NCI-H524 (cell line): ENCODE results near the gene KCNT2.
"Not testable (repeated sequence)": the region's sequence is repeated elsewhere in the genome, so short reads cannot be mapped to it uniquely, and the experiment has no call there.

Experiments
- DNase-seq, 2 experiments: peaks; one replicate each; lab custom pipeline; 2025; lab: John Stamatoyannopoulos, UW

Gene KCNT2

GRCh38 chr1:196513821-196514220 lies 94.4 kb downstream of the KCNT2 start:
- no peak for DNase-seq

- no peak for DNase-seq
These were observed 97.8 kb downstream of the KCNT2 start for GRCh38 chr1:196510451-196510850.

DNA sequence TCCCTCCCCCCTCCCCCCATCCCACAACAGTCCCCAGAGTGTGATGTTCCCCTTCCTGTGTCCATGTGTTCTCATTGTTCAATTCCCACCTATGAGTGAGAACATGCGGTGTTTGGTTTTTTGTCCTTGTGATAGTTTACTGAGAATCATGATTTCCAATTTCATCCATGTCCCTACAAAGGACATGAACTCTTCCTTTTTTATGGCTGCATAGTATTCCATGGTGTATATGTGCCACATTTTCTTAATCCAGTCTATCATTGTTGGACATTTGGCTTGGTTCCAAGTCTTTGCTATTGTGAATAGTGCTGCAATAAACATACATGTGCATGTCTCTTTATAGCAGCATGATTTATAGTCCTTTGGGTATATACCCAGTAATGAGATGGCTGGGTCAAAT lies 104.0 kb downstream of the KCNT2 start:
- DNase-seq, result not testable (repeated sequence)

GRCh38 chr1:196502437-196502836 lies 105.8 kb downstream of the KCNT2 start:
- DNase-seq, result no peak

GRCh38 chr1:196501760-196502428 lies 106.3 kb downstream of the KCNT2 start:
- DNase-seq, result no peak

GRCh38 chr1:196497817-196498216 lies 110.4 kb downstream of the KCNT2 start:
- no peak for DNase-seq

DNA sequence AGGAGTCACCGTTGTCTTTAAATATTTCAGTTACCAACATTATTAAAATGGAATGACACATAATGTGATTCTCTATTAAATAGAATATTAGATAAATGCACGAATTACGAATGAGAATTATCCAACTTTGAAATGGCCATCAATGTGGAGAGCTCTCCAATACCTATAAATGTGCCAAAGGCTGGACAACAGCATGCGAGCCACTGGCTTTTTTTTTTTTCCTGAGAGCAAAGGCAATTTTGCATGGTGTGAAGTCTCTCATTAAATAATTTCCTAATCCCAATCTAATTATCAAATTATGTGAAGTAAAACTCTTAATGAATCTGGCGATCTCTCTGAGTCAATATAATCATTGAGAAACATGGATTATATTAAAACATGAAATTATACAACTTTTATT lies 113.5 kb downstream of the KCNT2 start:
- no peak for DNase-seq

- no peak for DNase-seq
These were observed 114.4 kb downstream of the KCNT2 start for GRCh38 chr1:196493881-196494280.

GRCh38 chr1:196488579-196488978 lies 119.7 kb downstream of the KCNT2 start:
- no peak for DNase-seq

DNA sequence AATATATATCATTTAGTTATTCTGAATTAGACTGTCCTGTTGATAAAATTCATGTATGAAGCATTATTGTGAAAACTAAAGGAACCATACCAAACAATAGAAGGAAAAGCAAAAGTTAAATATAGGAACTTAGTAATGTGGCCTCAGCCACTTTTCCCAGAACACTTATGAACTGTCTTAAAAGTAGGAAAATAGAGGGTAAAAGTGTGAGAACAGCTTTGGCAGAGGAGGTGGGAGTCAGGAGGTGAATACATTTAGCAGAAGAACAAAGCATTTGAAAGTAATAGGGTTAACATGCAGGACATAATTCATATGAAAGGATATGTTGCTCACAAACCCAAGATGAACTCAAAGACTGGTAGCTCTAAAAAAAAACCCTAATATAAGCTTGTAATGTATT lies 121.9 kb downstream of the KCNT2 start:
- no peak for DNase-seq

DNA sequence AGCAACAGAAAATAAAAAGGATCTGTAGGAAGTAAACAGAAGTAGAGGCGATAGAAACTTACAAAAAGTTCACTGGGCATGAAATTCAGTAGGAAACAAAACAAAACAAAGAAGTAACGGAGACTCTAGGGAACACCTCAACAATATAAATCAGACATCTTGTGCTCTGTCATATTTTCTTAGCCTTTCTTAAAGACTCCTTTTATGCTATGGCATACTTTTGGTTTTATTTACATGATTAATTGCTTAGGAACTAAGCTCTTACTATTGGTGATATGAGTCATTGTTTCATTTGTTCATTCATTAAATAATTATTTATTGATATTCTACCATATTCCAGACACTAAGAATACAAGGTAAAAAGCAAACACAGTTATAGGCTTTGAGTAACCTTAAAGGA lies 126.6 kb downstream of the KCNT2 start:
- DNase-seq, result no peak

- DNase-seq, result no peak
These were observed 131.0 kb downstream of the KCNT2 start for GRCh38 chr1:196477262-196477661.

DNA sequence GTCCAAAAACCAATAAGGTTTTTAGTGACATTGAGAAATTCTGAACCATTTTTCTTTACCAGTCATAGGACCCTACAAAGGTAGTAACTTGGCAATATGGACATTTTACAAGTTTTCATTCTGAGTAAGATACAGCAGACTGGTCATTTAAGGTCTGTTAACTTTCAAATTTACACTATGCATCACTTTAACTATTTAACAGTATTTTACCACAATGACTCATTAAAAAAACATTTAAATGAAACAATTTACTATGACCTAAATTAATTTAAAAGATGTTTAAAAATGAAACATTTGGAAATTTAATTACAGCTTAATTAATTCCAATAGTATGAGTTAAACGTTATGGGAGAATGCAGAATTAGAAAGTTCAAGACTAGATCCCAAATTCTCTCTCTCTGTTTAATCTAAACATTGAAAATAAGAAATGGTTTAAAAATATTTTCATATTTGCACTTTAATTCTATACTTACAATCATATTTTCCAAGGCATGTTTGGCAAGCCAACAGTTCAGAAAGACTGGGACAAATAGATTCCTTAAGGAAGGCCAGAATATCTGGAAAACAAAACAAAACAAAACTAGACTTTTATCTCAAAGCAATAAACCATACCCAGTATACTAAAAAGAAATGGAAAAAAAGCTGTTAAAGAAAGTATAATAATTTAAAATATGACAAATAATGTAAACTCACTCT lies 140.9 kb downstream of the KCNT2 start:
- DNase-seq, result no peak

GRCh38 chr1:196466654-196467053 lies 141.6 kb downstream of the KCNT2 start:
- no peak for DNase-seq

DNA sequence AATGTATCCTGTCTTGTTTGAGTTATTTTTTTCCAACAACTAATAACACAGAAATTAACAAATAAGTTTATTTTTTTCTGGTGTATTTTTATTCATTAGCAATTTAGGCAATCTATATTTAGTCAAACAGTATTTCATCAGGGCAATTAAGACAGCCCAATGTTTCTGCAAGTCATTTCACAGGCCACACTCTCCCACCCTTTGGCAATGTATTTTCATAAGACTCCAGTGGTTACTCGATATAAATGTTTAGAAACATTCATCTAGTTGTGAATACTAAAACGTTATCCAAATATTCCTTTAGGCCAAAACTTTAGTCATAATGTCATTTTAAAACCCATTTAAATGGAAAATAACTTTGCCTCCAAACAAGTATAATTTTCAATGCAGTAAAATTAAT lies 142.1 kb downstream of the KCNT2 start:
- DNase-seq, result no peak

DNA sequence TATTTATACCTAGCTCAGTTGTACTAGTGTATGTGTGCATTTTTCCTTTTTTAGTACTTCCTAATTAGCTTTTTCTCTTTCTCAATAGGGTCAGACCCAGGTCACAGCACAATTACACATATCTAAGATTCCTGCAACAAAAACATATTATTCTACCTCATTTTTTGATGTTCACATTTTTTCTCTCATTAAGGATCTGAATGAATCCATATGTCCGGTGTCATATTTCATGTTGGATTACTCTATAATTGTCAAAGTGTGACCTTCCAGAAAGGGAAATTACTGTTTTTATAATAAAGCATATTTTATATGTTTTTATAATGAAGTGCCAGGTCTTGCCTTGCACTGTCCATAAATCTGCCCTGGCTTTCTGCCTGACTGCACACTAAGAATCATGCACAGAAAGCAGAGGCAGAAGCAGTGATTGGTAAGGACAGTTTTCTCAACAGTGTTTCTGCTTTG lies 143.7 kb downstream of the KCNT2 start:
- peak in 1 of 2 experiments; percentile 5 for DNase-seq

DNA sequence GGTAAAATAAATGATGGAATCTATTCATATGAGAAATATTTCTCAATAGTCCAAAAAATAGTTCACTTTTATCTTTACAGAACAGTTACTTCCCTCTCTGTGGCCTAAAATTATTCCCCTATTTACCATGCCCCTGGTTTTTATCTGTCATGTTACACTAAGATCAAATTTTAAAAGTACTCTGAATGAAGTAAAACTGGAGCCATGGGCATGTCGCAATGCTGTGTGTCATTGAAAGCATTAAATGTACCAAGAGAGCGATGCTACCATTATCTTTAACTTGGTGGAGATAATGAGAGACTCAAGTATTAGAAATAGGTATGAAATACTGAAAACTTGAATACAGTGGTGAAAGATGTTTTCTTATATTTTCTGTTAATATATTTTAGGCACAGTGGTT lies 146.2 kb downstream of the KCNT2 start:
- no peak for DNase-seq

- DNase-seq, result no peak
These were observed 146.7 kb downstream of the KCNT2 start for GRCh38 chr1:196461521-196461920.

GRCh38 chr1:196459383-196459782 lies 148.9 kb downstream of the KCNT2 start:
- no peak for DNase-seq

GRCh38 chr1:196454792-196455191 lies 153.4 kb downstream of the KCNT2 start:
- DNase-seq, result no peak

DNA sequence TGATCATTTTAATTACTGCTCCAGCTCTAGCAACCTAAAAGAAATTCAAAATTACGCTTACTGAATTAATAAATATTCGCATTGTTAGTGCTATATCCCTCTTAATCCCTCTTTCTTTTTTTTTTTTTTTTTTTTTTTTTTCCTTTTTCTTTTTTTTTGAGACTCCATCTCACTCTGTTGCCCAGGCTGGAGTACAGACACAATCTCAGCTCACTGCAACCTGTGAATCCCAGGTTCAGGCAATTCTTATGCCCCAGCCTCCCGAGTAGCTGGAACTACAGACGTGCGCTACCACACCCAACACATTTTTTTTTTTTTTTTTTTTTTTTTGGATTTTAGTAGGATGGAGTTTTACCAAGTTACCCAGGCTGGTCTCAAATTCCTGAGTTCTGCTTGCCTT lies 157.1 kb downstream of the KCNT2 start:
- DNase-seq, result no peak

GRCh38 chr1:196450143-196451095 lies 157.8 kb downstream of the KCNT2 start:
- DNase-seq, result no peak

DNA sequence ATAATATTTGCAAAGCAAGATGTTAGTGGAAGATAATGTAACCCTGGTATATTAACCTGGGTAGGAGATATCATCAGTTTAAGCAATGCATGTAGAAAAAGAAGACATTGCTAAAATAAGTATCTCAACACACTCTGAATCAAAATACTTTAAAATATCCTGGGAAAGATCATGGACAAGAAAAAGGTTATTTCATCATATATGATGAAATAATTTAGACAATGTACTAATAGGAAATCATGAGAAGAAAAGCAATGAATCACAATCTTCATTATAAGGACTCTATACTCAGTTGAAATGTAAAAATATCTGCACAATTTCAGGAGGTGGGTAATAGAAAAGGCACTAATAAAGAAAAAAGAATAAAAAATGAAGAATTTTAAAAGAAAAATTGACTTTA lies 158.8 kb downstream of the KCNT2 start:
- no peak for DNase-seq
